MM.1S (cell line): Measurements from ENCODE around the gene RAMP3.
A peak's percentile ranks its signal among the peaks of the same experiment; 100 is the strongest.

Experiments used
- DNase-seq: peaks from one replicate; pipeline ENCODE4 v3.0.0-alpha.2; 2015
- H2AFZ ChIP-seq: fragments of 300-600 bp; sonication (generic); 2 replicates; pipeline ENCODE4 v1.6.0; 2016; ENCODE audit warnings: antibody characterized with exemption, low read length
- H3F3A ChIP-seq: fragments of 300-600 bp; sonication (generic); 2 replicates; pipeline ENCODE4 v1.6.1; 2016; ENCODE audit warnings: mild to moderate bottlenecking, antibody characterized with exemption, low read length, moderate library complexity, mixed read lengths; ENCODE audit not compliant: insufficient read depth
- H3K27ac ChIP-seq: fragments of 300-600 bp; sonication (generic); 2 replicates; pipeline ENCODE4 v1.5.1; 2016; ENCODE audit warnings: mild to moderate bottlenecking, low read length
- H3K27me3 ChIP-seq: fragments of 300-600 bp; sonication (generic); replicated peaks from 2 replicates; pipeline ENCODE4 v1.6.0; 2016; ENCODE audit warnings: low read length; ENCODE audit not compliant: insufficient read depth
- H3K36me3 ChIP-seq: fragments of 300-600 bp; sonication (generic); replicated peaks from 2 replicates; pipeline ENCODE4 v1.6.1; 2016; ENCODE audit warnings: mild to moderate bottlenecking, low read length, mixed read lengths; ENCODE audit not compliant: insufficient read depth
- H3K4me1 ChIP-seq: fragments of 300-600 bp; sonication (generic); 2 replicates; pipeline ENCODE4 v1.6.1; 2016; ENCODE audit warnings: low read length, mixed read lengths
- H3K4me2 ChIP-seq: fragments of 300-600 bp; sonication (generic); 2 replicates; pipeline ENCODE4 v1.6.0; 2016; ENCODE audit warnings: low read depth, low read length
- H3K4me3 ChIP-seq: fragments of 300-600 bp; sonication (generic); 2 replicates; pipeline ENCODE4 v1.5.1; 2016; ENCODE audit warnings: low read length, mixed read lengths
- H3K79me2 ChIP-seq: fragments of 300-600 bp; sonication (generic); 2 replicates; pipeline ENCODE4 v1.6.1; 2016; ENCODE audit warnings: mixed run types, low read length, mixed read lengths
- H3K9ac ChIP-seq: fragments of 300-600 bp; sonication (generic); 2 replicates; pipeline ENCODE4 v1.6.1; 2016; ENCODE audit warnings: low read length, mixed read lengths
- H3K9me2 ChIP-seq: fragments of 300-600 bp; sonication (generic); replicated peaks from 2 replicates; pipeline ENCODE4 v1.6.1; 2016; ENCODE audit warnings: mild to moderate bottlenecking, low read length, mixed read lengths; ENCODE audit not compliant: insufficient read depth
- H3K9me3 ChIP-seq: fragments of 300-600 bp; sonication (generic); replicated peaks from 2 replicates; pipeline ENCODE4 v1.6.1; 2016; ENCODE audit warnings: mild to moderate bottlenecking, low read length, mixed read lengths; ENCODE audit not compliant: insufficient read depth
- H4K20me1 ChIP-seq: fragments of 300-600 bp; sonication (generic); 2 replicates; pipeline ENCODE4 v1.6.1; 2016; ENCODE audit warnings: mild to moderate bottlenecking, low read length, moderate library complexity, mixed read lengths; ENCODE audit not compliant: insufficient read depth
- CTCF ChIP-seq: fragments of 300-600 bp; sonication (generic); IDR thresholded peaks from 2 replicates; pipeline ENCODE4 v1.5.1; 2016; ENCODE audit warnings: antibody characterized with exemption, low read length, mixed read lengths
- EZH2 ChIP-seq: fragments of 300-600 bp; sonication (generic); optimal IDR thresholded peaks from 2 replicates; pipeline ENCODE3; 2017; ENCODE audit warnings: low read depth, mild to moderate bottlenecking, antibody characterized with exemption, low read length, mixed read lengths
- EZH2phosphoT487 ChIP-seq: fragments of 300-600 bp; sonication (generic); IDR thresholded peaks from 2 replicates; pipeline ENCODE4 v1.6.1; 2018; ENCODE audit warnings: antibody characterized with exemption, low read length

RAMP3 gene

GRCh38 chr7:45171946-45172345, 14.4 kb downstream of the RAMP3 start:
- no peak for DNase-seq
- Histone ChIP-seq H4K20me1 (no peaks in the 10 kb centered on the region), H3K4me3 (no peak overlapping the region), H3K9ac (no peak overlapping the region), H3K27me3 (no peaks in the 10 kb centered on the region), H3K27ac (peak overlapping the region; percentile 19; the same call in 1 of the 2 replicates), H2AFZ (peak overlapping the region; percentile 71), H3K4me1 (peaks cover 12% of the 10 kb centered on the region), H3K9me2 (no peaks in the 10 kb centered on the region), H3K36me3 (no peaks in the 10 kb centered on the region), H3K79me2 (no peaks in the 10 kb centered on the region), H3F3A (no peaks in the 10 kb centered on the region), H3K9me3 (no peaks in the 10 kb centered on the region), H3K4me2 (peak overlapping the region; percentile 25; the same call in 1 of the 2 replicates)
- TF ChIP-seq CTCF (no peak), EZH2phosphoT487 (no peak), EZH2 (no peak)

DNA sequence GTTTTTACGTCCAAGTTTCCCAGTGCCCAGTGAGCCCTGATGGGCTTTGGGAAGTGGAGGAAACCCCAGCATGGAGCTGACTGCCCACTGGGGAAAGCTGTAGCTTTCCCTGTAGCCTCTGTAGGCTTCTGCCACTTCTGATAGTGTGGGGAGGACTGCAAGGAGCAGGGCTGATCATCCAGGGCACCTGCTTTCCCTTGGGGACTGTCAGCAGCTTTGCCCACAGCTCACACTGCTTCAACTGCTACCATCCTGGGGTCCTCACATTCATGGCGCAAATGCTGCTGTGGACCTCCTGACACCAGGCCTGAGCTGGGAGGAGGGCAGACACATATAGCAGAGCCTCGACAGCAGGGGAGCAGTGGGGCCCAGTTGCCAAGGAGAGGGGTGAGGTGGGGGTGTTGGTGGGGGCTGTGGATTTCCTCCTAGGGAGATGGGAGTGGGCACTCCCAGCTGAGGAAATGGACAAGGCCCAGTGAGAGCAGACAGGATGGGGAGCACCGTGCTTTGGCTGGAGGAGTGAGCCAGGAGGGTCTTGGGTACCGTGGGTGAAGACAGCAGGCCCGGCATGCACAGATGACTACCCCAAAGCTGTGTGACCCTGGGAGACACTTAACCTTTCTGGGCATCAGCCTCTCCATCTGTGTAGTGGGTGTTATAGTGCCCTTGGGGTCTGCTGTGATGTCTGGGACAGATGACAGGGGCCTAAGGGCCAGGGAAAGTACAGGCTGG, 16.2 kb downstream of the RAMP3 start:
- Histone ChIP-seq H3K9me3 (no peaks in the 10 kb centered on the region), H2AFZ (no peak overlapping the region), H3K27ac (no peak overlapping the region), H3K9me2 (no peaks in the 10 kb centered on the region), H3K79me2 (no peaks in the 10 kb centered on the region), H3K4me3 (no peak overlapping the region), H3F3A (no peaks in the 10 kb centered on the region), H3K4me1 (peaks cover 12% of the 10 kb centered on the region), H4K20me1 (no peaks in the 10 kb centered on the region), H3K4me2 (no peak overlapping the region), H3K27me3 (no peaks in the 10 kb centered on the region), H3K9ac (no peak overlapping the region), H3K36me3 (no peaks in the 10 kb centered on the region)
- TF ChIP-seq EZH2phosphoT487 (no peak), EZH2 (no peak), CTCF (no peak)
- no peak for DNase-seq

DNA sequence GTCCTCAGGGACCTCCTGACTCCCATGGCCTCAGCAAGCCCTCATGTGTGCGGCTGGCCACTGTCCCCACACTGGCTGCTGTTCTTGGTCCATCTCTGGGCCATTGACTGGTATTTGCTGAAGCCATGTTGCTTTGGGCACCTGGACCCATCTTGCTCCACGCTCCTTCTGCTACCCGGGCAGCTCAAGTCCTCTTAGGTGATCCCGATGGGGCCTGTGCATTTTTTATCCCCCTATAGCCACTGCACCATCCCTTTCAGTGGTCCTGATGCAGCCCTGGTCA, 16.7 kb downstream of the RAMP3 start:
- no peak for DNase-seq
- H3K4me2 ChIP-seq, result no peak overlapping the region
- H3K9ac ChIP-seq, result no peak overlapping the region
- H3K4me3 ChIP-seq, result no peak overlapping the region
- H3K4me1 ChIP-seq, result peaks cover 12% of the 10 kb centered on the region
- H4K20me1 ChIP-seq, result no peaks in the 10 kb centered on the region
- H3K27me3 ChIP-seq, result no peaks in the 10 kb centered on the region
- TF ChIP-seq EZH2phosphoT487, result no peak
- no peaks in the 10 kb centered on the region for H3F3A ChIP-seq
- no peaks in the 10 kb centered on the region for H3K9me3 ChIP-seq
- no peaks in the 10 kb centered on the region for H3K9me2 ChIP-seq
- no peaks in the 10 kb centered on the region for H3K79me2 ChIP-seq
- H3K27ac ChIP-seq, result no peak overlapping the region
- H3K36me3 ChIP-seq, result no peaks in the 10 kb centered on the region
- no peak overlapping the region for H2AFZ ChIP-seq

GRCh38 chr7:45174966-45175765, 17.6 kb downstream of the RAMP3 start:
- no peaks in the 10 kb centered on the region for H3F3A ChIP-seq
- no peak overlapping the region for H2AFZ ChIP-seq
- no peaks in the 10 kb centered on the region for H3K9me2 ChIP-seq
- no peaks in the 10 kb centered on the region for H4K20me1 ChIP-seq
- H3K9me3 ChIP-seq, result no peaks in the 10 kb centered on the region
- no peak overlapping the region for H3K4me3 ChIP-seq
- H3K27ac ChIP-seq, result no peak overlapping the region
- no peak overlapping the region for H3K9ac ChIP-seq
- no peaks in the 10 kb centered on the region for H3K27me3 ChIP-seq
- H3K4me2 ChIP-seq, result no peak overlapping the region
- TF ChIP-seq CTCF, result no peak
- no peak for TF ChIP-seq EZH2
- no peak for TF ChIP-seq EZH2phosphoT487
- no peak for DNase-seq
- H3K4me1 ChIP-seq, result peaks cover 12% of the 10 kb centered on the region
- no peaks in the 10 kb centered on the region for H3K36me3 ChIP-seq
- H3K79me2 ChIP-seq, result no peaks in the 10 kb centered on the region
